ENCODE measurements around the gene GRP.

GRP gene

GRCh38 chr18:59266886-59267502 is 47.0 kb downstream of the GRP start:
- in situ Hi-C loops (cut with MboI; ENCODE audit: low sequenced_read_pairs), result no loop called here

GRCh38 chr18:59267503-59268126 is 47.7 kb downstream of the GRP start:
- in situ Hi-C loops (cut with MboI; ENCODE audit: low sequenced_read_pairs), result no loop called here

DNA sequence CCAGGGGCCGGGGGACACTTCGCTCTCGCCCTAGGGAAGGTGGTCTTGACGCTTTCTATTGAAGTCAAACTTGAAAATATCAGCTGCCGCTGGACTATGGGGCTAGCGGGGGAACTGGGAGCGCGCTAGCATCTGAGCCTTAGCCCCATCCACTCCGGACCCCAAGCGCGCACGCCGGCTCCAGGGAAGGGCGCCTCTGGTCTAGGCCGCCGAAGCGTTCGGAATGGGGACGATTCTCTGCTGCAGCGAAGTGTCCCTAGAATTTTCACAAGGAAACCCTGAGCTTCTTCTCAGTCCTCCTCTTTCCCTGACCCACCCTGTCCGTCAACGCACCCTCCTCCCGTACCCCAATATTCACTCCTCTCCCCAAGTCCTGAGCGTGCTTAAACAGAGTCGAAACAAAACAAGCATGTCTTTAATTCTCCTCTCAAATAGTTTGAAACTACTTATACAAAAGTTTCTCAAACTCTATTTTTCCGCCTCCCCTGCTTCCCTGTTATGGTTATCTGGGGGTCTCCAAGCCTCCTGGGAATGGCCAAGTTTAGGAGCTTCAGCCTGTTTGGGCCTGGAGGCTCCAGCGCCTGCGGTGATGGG is 48.3 kb downstream of the GRP start:
- in situ Hi-C loops (cut with MboI; ENCODE audit: low sequenced_read_pairs), result no loop called here

GRCh38 chr18:59268721-59269562 is 49.0 kb downstream of the GRP start:
- in situ Hi-C loops (cut with MboI; ENCODE audit: low sequenced_read_pairs), result no loop called here

GRCh38 chr18:59269563-59270119 is 49.7 kb downstream of the GRP start:
- in situ Hi-C loops (cut with MboI; ENCODE audit: low sequenced_read_pairs), result no loop called here

DNA sequence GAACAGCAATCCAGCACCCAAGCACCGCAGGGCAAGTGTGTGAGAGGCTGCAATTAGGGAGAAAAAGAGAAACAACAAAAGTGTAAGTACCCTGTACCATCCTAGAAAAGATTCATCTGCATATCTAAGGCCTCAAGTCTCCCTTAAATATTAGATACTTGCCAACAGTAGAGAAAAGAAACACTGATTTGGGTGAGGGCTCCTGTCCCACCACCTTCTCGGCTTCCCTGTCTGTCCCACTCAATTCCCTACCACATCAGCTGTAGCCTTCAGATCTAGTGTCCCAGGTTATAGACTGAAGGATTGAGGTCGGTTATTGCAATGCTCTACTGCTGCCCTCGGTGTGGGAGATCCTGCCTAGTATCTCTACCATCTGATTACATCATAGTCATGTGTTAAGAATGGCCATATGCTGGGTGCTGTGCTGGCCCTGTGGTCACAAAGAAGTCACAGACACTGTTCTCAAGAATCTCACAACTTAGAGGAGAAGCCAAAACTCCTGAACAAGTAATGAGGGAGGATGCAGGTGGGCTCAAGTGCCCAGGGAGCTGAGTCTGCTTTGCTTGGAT is 50.8 kb downstream of the GRP start:
- in situ Hi-C loops (cut with MboI; ENCODE audit: low sequenced_read_pairs), result no loop called here

DNA sequence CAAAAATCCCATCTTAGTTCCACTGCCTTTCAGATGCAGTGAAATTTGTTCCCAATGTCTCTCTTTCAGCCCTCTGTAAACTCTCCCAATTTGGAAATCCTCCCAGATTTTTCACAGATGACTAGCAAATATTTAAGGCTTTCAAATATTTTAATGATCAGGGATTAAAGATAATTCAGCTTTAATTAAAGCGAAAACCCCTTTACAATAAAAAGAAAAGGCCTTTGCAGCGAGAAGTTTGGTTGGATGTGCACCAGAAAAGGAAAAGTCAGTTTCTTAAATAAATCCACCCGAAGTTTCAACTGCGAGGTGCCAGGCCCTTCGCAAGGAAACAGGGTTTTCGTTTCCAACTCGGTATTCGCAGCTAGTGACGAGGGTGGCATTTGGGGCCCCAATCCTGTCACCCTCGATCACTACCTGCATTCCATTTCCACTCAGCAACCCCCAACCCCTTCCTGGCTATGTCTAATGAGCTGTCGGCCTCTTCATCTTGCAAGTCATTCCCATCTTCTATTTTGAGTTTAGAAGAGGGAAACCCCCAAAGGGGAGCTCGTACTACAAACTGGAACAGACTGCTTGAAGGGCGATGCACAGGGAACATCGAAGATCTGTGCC is 51.8 kb downstream of the GRP start:
- in situ Hi-C loops (cut with MboI; ENCODE audit: low sequenced_read_pairs), result no loop called here

- in situ Hi-C loops (cut with MboI; ENCODE audit: low sequenced_read_pairs), result no loop called here
Measured at GRCh38 chr18:59272221-59272888, 52.4 kb downstream of the GRP start.

- in situ Hi-C loops (cut with MboI; ENCODE audit: low sequenced_read_pairs), result no loop called here
Measured at GRCh38 chr18:59272891-59273758, 53.2 kb downstream of the GRP start, which contains the start of gene RAX. TSS of gene RAX (minus strand) at chr18:59273454. CDS start at chr18:59273206, 248 bp downstream.

DNA sequence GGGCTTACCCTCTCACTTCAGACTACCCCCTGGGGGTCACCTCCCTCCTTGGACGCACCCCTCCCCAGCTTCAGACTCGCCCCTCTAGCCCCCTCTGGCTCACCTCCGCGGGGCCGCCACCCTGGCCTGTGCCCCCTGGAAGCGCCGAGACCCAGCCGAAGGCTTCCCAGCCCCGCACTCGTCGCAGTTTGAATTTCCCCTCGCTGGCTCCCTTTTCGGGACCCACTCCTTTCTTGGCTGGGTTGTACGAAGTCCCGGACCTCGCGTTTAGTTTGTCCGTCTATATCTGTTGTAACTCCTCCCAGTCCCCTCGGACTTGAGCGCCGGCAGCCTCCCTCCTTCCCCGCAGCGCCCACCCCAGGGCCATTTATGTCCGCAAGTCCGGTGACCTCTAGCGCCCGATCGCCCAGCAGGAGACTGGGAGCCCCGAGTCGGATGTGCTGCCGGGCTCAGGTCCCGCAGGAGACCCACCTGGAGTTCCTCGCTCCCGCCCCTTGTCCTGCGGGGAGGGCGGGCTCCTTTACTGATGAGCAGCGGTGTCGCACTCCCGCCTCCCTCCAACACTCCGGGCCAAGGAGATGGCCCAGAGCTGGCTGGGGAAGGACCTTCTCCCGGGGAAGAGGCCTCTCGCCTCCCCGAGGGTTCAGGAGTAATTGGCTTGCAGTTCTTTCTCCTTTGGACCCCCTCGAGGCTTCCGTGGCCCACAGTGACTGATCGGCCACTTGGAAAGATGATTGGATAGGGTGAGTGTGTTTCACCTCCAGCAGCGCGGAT is 54.0 kb downstream of the GRP start:
- in situ Hi-C loops (cut with MboI; ENCODE audit: low sequenced_read_pairs), result no loop called here

DNA sequence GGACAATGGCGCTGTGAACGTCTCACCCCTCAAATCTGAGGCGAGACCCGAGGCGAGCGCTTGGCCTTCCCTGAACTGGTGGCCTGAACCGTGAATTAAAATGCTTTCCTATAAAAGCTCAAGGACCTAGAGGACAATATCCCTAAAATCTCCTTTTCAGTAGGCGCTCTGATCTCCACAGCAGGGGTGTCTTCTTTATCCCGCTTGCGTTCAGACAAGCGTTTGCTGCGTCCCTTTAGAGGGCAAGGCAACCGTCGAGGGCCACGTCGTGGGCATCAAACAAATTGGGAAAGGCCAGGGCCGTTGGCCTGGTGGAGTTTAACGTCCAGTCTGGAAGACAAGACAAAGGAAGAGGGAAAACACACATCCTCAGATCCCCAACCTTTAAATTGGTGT is 54.6 kb downstream of the GRP start:
- in situ Hi-C loops (cut with MboI; ENCODE audit: low sequenced_read_pairs), result no loop called here

GRCh38 chr18:59275406-59275949 is 55.5 kb downstream of the GRP start:
- in situ Hi-C loops (cut with MboI; ENCODE audit: low sequenced_read_pairs), result no loop called here

- in situ Hi-C loops (cut with MboI; ENCODE audit: low sequenced_read_pairs), result no loop called here
Measured at GRCh38 chr18:59276047-59276446, 56.1 kb downstream of the GRP start.

- in situ Hi-C loops (cut with MboI; ENCODE audit: low sequenced_read_pairs), result no loop called here
Measured at GRCh38 chr18:59278793-59279192, 58.8 kb downstream of the GRP start.

GRCh38 chr18:59279193-59279592 is 59.2 kb downstream of the GRP start:
- in situ Hi-C loops (cut with MboI; ENCODE audit: low sequenced_read_pairs), result no loop called here

DNA sequence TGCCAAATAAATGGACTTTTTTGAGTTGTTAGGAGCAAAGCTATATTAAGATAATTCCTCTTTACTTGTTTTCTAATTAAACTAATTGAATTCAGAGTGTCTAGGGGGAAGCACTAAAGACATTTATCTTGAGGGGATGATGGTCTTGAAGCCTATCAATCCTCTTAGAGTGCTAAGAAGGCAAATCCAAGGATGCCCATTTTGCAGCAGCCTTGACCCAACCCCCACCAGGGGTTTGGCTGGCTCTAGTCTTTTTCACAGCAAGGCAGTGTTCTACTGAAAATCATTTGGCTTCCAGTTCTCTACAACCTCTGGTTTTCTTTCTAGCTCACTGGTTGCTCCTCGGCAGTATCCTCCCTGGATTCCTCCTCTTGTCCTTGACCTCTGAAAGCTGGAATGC is 59.8 kb downstream of the GRP start:
- in situ Hi-C loops (cut with MboI; ENCODE audit: low sequenced_read_pairs), result no loop called here

Measured in HL-60/S4 (cell line).